NCI-H526 treated with DMSO at 0.1 percent for 48 hours (cell line): ENCODE results near the gene MED25.

Experiments used
- DNase-seq: peaks from one replicate; lab custom pipeline; 2025; lab: John Stamatoyannopoulos, UW

The MED25 gene

DNA sequence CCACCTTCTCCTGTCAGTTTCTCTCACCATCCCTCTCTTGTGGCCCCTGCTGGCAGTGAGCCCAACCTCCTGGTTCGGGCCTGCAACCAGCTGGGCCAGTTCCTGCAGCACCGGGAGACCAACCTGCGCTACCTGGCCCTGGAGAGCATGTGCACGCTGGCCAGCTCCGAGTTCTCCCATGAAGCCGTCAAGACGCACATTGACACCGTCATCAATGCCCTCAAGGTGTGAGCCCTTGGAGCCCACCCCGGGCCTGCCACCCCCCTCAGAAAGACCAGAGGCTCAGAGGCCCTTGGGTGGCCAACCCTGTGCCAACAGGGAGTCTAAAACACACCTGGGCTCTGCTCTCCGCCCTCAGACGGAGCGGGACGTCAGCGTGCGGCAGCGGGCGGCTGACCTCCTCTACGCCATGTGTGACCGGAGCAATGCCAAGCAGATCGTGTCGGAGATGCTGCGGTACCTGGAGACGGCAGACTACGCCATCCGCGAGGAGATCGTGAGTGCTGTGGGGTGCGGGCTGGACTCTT is 18.8 kb upstream of the MED25 start:
- DNase-seq: no peak

DNA sequence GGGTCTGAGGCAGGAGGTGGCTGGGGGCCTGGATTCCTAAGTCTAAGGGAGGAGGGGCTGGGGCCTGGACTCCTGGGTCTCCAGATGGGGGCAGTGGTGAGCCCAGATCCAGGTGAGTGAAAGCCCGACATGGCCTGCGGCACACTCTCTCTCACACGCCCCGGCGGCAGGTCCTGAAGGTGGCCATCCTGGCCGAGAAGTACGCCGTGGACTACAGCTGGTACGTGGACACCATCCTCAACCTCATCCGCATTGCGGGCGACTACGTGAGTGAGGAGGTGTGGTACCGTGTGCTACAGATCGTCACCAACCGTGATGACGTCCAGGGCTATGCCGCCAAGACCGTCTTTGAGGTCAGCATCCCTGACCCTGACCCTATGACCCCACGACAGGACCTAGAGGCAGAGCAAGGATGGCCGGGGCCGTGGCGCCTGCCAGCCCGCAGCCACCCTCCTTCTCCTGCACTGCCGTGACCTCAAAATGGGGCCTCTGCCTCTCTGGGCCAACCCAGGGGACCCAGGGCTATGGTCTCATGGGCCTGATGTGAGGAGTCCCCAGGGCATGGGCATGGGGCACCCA is 18.2 kb upstream of the MED25 start:
- no peak for DNase-seq

DNA sequence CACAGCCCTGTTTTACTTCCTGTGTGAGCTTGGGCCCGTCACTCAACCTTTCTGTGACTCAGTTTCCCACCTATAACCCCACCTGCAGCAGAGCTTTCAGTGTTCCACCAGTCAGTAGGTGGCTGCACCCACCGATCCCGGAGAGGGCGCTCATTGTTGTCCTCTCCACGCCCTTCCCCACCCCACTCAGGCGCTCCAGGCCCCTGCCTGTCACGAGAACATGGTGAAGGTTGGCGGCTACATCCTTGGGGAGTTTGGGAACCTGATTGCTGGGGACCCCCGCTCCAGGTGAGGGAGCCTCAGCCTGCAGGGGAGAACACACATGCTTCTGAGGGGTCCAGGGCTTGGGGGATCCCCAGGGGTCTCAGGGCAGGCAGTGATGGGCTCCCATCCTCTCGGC is 17.3 kb upstream of the MED25 start:
- DNase-seq: no peak

DNA sequence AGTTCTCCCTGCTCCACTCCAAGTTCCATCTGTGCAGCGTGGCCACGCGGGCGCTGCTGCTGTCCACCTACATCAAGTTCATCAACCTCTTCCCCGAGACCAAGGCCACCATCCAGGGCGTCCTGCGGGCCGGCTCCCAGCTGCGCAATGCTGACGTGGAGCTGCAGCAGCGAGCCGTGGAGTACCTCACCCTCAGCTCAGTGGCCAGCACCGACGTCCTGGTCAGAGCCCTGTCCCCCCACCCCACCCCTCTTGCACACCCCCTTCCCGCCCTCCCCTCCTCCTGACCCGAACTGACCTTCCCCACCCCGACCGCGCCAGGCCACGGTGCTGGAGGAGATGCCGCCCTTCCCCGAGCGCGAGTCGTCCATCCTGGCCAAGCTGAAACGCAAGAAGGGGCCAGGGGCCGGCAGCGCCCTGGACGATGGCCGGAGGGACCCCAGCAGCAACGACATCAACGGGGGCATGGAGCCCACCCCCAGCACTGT is 16.6 kb upstream of the MED25 start:
- DNase-seq: no peak

DNA sequence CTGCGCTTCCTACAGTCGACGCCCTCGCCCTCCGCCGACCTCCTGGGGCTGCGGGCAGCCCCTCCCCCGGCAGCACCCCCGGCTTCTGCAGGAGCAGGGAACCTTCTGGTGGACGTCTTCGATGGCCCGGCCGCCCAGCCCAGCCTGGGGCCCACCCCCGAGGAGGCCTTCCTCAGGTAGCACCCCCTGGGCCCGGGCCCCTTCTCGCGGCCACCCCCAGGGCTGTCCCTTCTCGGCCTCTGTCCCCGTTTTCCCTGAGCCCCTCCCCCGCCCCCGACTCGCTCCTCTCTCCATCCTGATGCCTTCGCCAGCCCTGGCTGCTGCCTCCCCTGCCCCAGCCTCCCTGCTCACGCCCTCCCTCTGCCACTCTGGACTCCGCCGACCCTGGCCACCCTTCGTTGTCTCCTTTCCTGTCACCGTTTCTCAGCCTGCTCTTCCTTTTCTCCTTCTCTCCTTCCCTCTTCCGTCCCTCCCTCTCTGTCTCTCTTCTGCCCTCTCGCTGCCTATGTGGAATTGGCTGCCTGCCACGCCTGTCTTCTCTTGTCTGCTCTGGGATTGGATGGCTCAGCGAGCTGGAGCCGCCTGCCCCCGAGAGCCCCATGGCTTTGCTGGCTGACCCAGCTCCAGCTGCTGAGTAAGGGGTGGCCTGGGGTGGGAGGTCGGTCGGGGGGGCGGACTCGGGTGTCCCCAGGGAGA is 16.0 kb upstream of the MED25 start:
- no peak for DNase-seq

DNA sequence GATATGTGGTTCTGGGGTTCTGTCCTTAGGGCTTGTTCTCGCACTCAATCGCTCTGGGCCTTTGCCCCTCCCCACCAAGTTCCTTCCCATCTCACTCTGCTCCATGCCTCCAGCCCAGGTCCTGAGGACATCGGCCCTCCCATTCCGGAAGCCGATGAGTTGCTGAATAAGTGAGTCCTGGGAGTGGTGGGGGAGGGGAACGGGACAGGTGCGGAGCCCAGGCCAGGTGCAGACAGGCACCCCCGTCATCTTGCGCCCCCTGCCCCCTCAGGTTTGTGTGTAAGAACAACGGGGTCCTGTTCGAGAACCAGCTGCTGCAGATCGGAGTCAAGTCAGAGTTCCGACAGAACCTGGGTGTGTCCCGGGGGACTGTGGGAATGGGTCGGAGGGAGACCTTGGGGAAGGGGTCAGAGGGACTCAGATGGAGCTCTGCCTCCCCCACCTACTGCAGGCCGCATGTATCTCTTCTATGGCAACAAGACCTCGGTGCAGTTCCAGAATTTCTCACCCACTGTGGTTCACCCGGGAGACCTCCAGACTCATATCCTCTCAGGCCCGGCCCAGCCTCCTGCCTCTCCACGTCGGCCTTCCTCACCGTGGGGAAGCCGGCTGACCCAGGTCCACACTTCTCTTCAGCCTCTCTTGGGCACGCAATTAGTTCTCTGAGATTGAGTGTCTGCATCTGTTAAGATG is 15.1 kb upstream of the MED25 start:
- no peak for DNase-seq

DNA sequence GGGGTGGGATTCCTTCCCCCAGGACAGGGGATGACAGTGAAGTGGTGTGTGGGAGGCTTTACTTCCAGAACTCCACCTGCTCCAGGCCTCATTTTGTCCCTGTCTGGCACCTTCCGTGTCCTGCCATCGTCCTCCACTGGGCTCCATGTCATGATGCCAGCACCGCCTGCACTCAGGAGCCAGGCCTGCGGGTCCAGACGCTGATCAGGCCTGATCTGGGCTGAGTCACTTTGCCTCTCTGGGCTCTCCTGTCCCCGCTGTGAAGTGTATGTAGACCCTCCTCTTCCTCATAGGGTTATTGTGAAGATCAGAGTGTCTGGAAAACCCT is 14.6 kb upstream of the MED25 start:
- no peak for DNase-seq

DNA sequence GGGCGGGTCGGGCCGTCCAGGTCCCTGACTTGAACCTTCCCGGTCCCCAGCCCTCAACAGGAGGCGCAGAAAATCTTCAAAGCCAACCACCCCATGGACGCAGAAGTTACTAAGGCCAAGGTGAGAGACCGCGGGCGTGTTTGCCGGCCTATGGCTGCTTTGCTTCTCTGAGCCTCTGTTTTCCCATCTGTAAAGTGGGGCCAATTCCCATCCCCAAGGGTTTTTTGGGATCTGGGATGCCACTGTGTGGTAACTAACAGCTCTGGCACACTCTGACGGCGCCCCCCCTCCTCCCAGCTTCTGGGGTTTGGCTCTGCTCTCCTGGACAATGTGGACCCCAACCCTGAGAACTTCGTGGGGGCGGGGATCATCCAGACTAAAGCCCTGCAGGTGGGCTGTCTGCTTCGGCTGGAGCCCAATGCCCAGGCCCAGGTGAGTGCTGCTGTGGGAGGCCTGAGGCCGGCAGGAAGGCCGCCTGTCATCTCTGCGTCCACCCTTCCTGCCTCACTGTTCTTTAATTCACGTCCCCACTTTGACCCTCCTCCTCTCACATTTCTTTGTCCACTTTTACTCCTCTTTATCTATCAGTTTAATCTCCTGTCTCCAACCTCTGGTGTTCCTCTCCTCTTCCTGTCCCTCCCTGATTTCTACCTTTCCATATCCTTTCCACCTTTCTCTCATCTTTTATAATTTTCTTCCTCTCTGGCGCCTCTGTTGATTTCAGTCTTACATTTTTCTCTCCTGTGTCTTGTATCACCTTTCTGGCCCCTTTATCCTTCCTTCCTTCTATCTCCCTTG is 12.1 kb upstream of the MED25 start:
- DNase-seq: no peak

DNA sequence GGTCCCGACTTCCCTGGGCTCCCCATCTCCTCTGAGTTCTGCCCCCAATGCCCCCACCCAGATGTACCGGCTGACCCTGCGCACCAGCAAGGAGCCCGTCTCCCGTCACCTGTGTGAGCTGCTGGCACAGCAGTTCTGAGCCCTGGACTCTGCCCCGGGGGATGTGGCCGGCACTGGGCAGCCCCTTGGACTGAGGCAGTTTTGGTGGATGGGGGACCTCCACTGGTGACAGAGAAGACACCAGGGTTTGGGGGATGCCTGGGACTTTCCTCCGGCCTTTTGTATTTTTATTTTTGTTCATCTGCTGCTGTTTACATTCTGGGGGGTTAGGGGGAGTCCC is 11.5 kb upstream of the MED25 start:
- no peak for DNase-seq

DNA sequence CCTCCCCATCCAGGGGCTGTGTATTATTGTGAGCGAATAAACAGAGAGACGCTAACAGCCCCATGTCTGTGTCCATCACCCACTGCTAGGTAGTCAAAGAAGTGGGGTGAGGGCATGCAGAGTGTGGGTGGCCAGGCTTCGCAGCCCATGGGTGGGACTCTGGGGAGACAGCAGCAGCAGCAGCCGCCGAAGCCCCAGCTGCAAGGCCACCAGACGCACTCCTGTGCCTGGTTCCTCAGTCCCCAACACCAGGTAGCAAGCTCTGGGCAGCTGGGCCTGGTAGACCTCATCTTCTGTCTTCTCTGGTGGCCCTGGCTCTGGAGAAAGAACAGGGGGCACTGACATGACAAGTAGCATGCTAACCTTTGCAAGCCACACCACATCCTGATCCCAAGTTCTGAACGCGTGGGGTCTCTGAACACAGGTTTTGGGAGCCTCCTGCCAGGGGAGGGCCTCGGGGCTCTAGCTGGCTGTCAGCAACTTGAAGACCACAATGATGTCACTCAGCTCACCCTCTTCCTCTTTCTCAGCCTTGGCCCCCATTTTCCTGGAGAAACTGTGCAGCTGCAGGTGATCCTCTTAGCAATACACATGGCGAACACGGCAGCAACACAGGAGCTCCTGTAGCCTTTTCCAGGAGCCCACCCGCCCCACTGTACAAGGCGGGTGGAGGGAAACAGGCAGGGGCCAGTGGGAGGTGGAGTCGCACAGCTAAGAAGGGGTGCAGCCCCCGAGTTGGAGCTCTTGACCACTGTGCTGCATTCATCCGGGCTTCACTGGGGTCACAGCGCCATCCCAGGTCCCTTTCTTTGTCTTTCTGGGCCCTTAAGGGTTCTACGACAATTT is 10.8 kb upstream of the MED25 start:
- DNase-seq: no peak

DNA sequence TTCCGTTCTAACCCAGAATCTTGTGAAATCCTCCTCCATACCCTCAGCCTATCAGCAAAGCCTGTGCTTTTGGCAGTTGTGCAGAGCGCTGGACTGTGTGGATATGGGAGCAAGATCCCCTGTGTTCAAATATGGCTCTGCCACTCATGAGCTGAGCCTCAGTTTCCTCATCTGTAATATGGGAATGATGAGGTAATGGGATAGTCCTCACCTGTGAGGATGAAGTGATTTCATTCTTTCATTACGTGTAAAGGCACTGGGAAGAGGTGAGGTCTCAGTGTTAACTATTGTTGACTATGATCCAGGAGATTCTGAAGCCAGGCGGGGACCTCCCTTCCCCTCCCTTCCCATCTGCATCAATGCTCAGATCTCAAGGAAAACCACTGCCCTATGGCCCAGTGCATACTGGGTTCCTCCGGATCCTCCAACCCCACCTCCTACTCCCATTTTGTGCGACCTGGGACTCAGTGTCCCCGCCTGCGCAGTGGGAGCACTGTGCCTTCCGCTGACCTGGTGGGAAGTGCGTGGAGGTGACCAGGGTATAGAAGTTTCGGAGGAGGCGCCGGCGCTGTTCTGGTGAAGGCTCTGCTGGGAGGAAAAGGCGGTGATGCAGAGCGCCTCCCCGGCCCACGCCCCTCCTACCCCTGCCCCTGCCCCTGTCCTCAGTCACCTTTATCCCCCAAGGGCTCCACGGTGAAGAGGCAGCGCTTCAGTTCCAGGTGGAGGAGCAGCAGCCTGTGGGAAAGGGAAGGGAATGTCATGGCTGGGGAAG is 10.0 kb upstream of the MED25 start:
- DNase-seq: no peak

DNA sequence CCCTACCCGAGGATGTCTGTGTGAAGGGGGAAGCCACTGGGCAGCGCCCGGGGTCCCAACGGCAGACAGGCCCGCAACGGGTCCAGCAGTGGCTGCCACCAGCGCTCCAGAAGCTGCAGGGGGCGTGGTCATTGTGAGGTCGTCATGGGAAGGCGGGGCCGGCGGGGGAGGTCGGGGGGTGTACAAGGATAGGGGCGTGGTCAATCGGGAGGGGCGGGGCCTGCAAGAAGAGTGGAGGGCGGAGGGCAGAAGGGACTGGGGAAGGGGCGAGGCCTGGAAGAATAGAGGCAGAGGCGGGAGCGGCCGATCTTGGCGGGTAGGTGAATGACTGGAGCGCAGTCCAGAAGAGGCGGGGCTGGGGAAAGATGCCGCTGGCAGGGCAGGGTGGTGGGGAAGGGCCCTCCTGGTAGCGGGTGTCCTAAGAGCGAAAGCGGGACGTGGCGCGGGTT is 9.4 kb upstream of the MED25 start:
- DNase-seq: peak; percentile 75

DNA sequence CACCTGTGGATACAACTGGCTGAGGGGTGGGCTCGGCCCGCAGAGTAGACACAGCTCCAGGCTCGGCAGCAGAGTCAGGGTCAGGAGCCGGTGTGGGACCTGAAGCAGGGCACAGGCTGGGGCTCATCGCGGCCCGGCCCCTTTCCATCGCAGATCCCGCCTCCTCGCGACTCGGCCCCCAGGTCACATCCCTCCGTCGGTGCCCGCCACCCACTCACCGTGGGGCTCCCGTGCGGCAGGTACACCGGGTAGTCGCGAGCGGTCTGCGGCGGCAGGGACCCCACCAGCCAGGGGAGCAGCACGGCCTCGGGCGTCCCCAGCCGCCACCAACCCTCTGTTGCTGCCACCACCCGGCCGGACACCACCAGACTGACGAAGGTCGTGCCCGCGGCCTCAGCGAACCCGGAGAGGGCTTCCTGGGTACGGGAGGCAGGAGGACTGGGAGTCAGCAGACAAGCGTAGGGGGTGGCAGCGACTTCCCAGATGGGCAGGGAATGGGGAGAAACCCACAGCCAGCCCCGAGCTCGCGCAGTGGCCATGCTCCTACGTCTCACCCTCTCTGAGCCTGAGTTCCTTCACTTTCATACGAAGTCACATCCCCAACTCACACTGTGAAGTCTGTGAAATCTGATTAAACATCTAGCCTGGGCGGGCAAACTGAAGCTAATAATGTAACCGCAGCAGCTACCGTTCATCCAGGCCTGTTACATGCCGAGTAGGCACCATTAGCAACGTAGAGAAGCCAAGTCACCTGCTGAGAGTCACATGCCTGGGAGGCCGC is 8.7 kb upstream of the MED25 start:
- DNase-seq: peak; percentile 12

DNA sequence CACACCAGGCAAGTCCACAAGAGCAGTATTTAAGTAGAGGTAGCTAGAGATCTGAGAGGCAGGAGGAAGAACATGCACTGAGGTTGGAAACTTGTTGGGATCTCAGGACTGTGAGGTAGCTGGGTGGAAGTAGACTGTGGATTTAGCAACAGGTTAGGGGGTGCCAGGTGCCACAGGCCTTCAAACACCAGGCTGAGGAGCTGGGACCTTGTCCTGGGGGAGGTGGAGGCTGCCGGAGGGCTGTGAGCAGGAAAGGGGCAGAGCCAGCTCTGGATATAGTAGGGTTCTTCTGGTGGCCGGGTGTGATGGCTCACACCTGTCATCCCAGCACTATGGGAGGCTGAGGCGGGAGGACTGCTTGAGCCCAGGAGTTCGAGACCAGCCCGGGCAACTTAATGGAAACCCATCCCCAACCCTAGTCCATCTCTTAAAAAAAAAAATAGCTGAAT is 8.1 kb upstream of the MED25 start:
- no peak for DNase-seq

DNA sequence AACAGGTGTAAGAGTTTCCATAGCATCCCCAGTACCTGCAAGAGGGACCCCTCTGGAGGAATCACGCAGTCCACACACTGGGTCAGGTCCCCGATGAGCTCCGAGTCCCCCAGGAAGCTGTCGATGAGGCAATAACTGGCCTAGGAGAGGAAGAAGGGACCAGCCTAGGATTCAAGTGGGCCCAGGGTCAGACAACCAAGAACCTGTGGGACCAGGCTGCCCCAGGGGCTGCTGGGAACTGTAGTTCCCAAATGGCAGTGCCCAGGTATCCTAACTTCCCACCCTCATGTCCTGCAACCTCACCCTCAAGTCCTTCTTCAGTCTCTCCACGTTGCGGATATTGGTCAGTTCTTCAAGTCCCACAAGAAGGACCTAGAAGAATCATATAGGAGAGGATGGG is 6.8 kb upstream of the MED25 start:
- no peak for DNase-seq

DNA sequence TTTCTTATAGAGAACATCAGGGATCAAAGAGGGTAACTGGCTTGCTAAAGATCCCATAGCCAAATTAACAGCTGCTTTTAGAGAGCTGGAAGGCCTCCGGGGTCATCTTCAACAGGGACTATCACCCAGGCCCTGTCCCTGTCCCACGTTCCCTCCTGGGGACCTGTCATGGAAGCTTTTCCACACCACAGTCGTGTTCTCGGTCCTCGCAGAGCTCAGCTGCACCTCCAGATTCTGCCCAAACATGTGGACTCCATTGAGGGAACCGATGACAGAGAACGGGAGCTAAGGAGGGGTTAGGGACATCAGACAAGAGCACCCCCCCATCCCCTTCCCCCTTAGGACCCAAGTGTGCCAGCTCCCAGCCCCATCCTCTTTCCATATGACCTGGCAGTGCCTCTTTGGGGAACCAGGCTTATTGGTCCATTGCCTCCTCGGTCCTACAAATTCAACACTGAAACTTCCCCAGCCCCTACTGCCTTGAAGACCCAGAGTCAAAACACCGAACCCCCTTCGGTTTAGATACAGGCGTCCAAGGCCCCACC is 5.6 kb upstream of the MED25 start:
- no peak for DNase-seq

DNA sequence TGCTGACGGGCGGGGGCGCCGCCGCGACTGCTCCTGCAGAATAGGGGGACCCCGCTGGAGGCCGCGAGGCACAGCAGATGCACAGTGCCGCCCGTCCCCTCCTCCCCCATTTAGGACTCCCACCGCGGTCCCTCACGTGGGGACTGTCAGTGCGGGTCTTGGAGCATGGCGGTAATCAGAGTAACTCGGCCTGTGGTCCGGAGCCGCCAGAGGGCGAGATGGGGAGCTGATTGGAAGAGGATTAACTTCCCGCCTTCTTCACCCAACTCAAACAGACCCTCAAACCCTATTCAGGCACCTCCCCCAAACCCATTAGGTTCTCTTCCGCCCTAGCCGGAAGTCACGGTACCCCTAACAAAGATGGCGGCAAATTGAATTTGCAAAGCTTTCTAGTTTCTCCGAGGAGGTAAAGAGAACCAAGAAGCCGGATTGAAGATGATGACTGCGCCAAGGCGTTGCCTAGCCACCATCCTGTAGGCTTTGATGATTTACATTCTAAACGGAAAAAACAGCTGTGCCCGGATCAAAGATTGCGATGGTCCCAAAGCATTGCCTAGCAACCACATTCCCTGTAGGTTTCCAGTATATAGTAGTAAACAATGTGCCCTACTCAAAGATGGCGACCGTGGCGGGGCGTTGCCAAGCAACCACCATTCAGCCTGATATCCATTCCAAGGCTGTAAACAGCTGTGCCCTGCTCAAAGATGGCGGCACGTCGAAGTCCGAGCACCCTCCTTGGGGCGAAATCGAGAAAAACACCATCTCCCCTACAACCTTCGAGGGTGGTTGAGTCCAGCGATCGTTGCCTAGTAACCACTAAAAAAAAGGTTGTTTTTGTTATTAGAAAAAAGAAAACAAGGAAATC is 4.9 kb upstream of the MED25 start, which contains the start of gene FUZ:
FUZ (minus strand) TSS at position 296 of the 865 bp plus-strand sequence; CDS start at position 110, 186 bp downstream.
- peak; percentile 96 for DNase-seq

DNA sequence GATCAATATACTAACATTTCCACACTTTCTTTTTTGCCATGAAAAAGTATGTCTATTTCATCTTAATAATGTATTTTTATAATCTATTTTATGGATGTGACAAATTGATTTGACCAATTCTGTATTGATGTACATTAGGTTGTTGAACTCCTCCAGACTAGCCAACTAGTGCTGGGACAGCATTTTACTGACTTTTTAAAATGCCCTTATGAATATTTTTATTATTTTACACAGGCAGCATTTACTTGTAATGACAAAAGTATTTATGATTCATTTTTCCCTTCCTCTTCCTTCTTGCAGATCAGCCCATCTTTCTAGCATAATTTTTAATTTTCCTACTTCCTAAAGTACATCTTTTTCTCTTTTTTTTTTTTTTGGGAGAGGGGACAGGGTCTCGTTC is 4.1 kb upstream of the MED25 start:
- DNase-seq: no peak
